IPS-11a (cell line): ENCODE data around the gene COL4A2.

Experiments
- H3K4me3 ChIP-seq: one replicate; pipeline ENCODE4 v1.5.1; 2013; ENCODE audit warnings: low read depth, low read length, control low read depth

The COL4A2 gene

DNA sequence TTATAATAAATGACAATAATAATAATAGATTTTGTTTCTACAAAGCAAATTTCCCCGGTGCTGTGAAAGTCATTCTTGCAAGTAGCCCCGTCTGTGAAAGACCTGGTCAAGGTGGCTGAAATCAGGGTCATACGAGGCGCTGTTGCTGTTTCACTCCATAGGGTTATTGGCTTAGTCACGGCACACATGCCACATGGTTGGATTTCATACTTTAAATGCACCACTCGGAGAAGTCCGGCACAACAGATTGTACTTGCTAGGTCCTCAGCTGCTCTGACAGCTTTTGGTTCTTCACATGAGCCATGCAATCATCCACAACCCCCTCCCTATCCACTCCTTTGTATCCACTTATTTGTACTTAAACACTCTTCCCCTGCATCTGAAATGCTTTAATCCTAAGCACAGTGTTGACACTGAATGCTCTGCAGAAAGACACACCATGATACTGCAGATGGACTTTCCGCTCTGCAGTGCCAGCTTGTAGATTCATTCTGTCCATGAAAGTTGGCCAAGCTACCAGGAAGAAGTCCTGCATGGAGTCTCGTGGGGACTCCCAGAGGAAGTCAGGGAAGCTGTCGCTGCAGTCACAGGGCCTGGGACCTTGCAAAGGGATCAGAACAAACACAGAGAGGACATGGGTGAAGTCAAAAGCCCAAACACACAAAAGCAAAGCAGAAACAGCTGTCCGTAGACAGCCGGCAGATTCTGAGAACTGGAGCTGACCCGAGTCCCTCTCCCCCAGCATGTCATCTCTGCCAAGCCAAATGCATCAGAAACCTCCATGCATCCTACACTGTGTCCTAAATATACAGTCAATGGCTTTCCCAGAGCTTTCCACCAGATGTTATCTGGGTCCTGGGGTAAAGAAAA, 124.6 kb downstream of the COL4A2 start:
- H3K4me3 ChIP-seq: no peak overlapping the region

DNA sequence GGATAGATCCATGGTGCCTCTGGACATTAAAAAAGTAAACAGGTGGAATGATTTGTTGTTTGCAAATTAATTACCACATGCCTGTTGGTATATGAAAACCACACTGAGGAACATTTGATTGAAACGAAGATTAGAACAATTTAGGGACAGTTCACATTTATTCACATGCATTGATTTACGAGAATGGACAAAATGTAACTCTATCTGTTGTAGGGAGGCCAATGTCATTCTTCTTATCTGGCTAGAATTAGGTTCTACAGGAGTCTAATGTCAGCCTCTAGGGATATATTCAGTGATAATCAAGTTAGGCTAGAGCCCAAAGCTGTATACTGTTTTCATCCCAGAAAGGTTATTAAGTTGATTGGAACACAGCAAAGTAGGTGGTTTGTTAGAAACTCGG, 125.4 kb downstream of the COL4A2 start:
- no peak overlapping the region for H3K4me3 ChIP-seq

DNA sequence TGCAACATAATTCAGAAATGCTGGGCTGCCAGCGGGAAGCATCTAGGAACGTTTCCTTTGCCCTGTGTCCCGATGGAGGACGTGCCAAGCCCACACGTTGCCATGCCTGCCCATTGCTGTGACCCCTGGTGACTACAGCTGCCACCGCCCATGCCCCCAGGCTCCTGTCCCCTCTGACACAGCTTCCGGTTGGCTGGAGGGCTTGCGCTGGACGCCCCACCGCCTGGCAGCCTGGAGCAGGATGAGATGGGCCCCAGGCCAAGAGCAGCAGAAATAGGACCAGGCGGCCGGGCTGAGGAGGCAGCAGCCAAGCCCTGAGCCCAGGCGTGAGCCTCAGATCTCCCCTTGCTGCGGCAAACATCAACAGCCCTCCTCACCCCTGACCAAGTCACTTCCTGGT, 125.9 kb downstream of the COL4A2 start:
- no peak overlapping the region for H3K4me3 ChIP-seq

DNA sequence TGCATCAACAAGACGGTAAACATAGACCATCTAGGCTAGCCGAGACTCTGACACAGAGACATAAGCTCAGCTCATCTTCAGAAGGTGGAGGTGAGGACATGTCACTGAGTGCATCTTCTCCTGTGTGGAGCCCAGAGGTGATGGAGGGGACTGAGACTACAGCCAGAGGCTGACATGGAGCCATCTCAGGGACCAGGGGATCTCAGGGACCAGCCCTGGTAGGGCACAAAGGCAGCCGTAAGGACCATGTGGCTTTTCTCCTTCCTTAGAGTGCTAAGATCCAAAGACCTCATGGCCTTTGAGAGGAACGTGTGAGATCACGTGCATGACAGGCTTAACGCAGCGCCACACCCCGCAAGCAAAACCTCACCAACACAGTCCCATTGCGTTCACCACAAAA, 127.5 kb downstream of the COL4A2 start:
- no peak overlapping the region for H3K4me3 ChIP-seq

DNA sequence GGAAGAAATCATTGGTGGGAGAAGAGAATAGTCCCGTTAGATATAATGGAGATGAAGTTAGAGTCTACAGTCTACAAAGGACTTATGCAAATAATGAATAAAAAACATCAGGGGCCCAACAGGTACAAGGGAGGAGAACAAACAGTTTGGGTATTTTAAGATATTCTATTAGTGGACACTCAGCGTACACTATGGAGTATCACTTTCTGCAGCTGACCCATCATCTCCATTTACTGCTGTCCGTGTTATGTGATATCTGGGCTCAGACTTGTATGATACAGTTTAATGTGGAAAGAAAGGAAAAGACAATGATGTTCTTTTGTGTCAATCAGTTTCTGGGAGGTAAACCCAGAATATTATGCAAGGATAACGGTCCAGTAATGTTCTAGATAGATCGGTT, 128.2 kb downstream of the COL4A2 start:
- no peak overlapping the region for H3K4me3 ChIP-seq

DNA sequence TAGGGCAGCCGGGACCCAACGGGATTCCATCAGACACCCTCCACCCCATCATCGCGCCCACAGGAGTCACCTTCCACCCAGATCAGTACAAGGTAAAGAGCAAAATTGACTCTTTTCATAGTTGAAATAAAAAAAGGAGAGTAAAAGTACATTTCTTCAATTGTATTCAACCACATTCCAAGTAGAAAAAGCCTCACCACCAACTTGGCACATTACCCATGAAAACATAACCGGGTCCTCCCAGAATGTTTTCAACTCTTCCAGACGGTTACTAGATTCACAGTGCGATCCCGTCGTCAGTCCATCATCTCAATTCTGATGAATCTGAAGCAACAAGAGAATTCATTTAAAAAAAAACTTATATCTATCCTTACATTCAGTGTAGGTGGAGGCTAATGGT, 129.2 kb downstream of the COL4A2 start:
- no peak overlapping the region for H3K4me3 ChIP-seq

DNA sequence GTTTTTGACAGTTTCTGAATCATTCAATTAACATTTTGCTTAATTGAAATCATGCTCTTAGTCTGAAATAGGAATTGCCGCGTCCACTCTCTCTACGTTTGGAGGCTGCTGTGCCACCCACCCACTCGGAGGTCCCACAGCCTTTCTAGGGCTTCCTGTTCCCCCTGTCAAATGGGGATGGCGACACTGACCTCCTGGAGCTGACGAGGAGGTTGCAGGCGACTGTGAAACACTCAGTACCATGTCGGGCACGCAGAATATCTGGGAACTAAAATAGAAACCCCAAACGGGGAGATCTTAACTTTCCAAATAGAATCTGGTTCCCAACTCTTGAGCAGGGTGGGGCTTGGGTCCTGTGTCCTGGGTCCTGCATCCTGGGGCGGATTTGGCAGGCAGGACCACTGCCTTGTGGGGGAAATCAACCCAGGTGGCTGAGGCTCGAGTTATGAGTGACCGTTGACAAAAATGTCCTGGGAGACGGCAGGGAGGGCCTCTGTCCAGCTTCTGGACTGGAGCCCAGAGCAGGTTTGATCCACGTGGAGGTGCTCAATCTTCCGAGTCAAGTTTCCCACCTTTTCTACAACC, 129.8 kb downstream of the COL4A2 start:
- H3K4me3 ChIP-seq: no peak overlapping the region

DNA sequence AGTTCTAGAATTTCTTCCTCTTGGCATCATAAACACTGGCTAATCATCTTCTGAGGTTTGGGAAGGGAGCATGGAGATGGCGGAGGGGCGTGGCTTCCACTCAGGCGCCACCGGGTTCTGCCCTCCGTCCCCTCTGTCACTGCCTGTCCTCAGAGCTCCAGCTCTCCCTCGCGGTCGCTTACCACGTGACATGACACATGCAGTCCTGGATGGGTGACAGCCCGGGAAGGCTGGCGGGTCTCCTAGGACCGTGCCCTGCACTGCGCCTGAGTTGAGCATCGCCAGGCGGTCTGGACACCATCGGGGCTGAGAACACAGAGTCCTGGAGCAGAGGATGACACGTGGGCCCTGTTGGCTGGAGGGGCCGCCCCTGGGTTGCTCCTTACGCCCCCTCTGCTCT, 131.1 kb downstream of the COL4A2 start:
- H3K4me3 ChIP-seq: no peak overlapping the region

DNA sequence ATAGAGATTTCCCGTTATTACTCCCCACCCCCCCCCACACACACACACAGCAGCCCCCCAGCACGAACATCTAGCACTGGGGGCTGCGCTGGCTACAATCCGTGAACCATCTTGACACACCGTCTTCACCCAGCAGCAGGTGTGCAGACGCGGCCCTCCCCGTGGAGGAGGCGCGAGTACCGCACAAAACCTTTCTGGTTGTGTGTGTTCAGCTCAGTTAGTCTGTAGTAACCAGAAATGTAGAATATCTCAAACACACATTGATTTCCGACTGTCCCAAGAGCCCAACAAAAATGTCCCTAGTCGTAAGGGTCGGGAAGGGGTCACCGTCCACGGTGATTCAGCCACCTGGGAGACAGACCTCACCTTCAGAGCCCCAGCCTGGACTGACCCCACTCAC, 131.7 kb downstream of the COL4A2 start:
- no peak overlapping the region for H3K4me3 ChIP-seq

DNA sequence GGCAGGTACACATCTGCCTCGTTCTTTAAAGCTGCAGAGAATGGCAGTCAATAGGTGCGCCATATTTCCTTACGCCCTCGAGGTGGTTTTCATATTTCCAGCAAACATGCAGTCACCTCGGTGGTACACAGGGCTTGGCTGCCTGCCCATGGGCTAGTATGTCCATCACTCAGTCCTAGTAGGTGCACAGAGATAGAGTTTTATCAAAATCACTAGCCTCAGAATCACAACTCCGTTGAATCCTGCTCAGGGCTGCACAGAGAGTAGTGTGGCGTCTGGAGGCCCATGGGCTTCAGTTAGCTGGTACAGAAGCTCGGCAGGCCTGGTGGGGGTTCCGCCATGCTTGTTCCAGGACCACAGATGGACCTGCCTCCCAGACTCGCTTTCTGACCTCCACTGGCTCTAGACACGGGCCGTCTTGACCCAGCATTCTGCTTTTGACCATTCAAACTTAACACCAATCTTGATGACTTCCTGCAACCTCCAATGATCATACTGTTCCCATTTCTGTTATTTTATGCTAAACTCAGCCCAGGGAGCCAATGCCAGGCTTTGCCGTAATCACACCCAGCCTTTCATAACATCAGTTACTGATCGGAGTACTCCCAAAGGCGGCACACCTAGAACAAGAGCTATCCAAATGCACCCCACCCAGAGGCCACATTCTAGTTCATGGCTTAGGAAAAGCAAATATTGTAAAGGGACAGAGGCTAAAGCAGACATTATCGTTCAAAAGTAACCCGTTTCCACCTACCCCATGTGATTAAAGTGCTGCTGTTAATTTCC, 134.1 kb downstream of the COL4A2 start:
- H3K4me3 ChIP-seq: no peak overlapping the region

DNA sequence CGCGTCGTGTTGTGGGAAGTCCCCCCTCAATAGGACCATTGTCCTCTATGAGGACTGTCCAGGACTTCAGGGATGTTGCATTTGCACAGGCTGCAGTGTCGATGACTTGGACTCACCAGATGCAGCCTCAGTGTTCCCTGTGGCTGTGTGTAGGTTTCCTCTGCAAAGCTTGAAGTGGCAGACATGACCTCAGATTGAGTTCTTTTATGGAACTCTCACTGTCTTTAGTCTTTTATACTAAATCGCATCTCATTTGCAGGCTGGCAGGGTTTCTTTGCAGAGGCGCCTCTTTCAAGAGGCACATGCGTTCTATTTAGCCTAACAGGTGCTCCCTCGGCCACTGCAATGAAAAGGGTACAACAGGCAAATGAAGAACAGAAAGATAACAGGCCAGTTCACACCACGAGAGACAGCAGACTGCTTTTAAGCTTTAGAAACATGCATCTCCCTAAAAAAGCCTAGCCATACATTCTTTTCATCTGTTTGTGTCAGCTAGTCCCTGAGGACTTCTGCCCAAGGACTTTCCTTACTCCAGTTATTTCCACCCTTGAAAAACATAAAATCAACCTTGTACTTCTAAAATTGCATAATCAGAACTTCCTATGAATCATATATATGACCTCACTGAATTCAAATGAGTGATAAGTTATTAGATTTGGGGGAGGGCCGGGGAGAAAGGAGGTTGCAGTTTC, 136.0 kb downstream of the COL4A2 start:
- H3K4me3 ChIP-seq: no peak overlapping the region

DNA sequence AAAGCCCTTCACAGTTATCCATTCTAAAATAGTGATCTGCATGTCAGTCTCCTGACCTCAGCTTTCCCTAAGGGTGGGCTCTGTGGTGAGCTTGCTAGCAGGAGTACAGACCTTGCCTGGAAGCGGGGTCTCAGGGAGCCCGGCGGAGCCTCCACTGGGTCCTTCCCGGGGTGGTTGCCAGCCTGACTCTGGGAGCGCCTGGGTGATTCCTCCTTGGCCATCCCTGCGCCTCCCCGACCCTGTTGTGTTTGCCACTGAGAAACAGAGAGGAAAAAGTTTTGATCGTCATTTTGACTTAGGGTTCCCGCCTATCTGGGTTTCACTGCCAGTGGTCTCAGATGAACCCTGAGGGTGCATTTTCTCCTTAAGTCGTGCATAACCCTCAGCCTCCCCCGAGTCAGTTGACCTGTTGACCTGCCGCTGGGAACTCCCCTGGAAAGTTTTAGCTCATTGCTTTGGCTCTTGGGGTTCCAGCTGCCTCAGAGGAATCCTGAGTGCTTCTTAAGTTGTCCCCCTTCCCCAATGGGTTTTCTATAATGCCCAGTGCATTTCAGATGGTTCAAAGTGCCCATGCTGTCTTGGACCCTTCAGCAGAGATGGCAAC, 136.6 kb downstream of the COL4A2 start:
- no peak overlapping the region for H3K4me3 ChIP-seq

DNA sequence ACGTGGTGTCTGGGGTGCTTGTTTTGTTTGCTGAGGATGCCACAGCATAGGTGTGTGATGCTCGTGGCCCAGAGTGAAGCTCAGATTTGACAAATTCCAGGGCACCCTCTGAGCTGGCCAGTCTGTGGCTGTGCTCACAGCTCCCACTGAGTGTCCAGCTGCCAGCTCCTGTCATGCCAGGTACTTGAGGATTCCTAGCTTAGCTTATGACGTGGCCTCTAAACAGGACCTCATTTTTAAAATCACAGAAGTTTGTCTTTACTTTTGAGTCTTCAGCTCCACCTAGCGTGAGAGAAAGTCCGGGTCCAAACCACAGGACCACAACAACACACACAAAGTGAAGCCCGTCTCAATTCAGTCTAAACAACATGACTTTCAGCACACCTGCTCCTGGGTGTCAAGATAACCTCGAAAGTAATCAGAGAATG, 137.2 kb downstream of the COL4A2 start:
- H3K4me3 ChIP-seq: no peak overlapping the region

DNA sequence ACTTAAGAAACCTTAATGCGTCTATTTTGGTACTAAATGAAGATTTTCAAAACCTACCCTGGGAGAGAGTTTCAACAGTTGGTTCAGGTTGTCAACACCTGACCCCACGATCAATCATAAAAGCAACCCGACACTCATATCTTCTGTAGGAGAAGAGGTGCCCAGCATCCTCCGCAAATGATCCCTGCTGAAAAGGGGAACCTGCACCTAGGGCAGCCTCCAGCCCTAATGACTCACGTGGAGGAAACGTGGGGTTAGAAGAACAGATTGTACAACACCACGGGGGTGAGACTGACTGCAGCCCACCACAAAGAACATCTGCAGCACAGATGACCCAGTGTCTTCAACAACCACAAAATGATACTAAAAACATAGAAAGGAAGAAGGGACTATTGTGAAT, 138.1 kb downstream of the COL4A2 start:
- H3K4me3 ChIP-seq: no peak overlapping the region

DNA sequence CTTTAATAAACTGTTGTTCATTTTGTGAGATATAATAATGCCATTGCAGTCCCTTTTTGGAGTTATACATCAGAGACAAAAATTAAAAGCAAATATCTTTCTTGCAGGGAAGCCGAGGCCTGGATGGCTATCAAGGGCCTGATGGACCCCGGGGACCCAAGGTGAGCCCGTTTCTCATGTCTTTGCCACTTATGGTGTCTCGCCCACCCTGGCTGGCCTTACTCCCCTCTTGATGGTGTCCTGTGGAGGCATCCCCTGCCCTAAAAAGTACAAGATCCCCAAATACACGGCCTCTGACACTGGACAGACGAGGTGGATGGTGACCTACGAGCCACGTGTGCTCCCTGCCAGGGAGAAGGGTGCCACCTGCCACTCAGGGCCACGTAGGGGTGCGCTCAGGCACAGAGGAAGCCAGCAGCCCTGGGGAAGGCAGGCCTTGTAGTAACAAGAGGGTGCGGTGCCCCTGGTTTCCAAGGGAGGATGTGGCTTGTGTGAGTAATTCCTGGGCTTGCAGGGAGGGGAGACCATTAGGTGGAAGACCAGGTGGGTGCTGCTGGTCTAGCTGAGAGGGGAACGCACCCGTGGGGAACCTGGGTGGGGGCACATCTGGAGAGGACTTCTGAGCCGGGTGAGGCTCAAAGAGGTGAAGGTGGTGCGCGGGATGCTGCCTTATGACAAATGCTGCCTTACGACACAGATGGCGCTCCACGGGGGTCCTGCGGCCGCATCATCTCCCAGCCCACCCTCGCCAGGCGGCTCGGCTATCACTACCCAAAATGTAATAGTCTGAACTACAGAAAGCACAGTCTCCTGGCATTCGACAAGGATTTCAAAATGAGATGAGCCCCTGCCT, 138.9 kb downstream of the COL4A2 start:
- no peak overlapping the region for H3K4me3 ChIP-seq

DNA sequence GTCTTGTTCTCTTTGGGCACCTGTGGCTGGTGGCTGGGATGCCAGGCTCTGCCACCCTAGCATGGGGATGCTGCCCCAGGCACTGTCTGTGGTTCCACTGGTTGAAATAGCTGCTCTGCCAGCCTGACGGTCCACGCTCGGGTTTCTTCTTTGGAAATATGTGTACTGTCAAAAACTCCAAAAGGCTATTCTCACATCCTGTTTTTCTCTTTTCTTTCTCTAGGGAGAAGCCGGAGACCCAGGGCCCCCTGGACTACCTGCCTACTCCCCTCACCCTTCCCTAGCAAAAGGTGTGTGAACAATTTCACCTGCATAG, 139.4 kb downstream of the COL4A2 start:
- no peak overlapping the region for H3K4me3 ChIP-seq

DNA sequence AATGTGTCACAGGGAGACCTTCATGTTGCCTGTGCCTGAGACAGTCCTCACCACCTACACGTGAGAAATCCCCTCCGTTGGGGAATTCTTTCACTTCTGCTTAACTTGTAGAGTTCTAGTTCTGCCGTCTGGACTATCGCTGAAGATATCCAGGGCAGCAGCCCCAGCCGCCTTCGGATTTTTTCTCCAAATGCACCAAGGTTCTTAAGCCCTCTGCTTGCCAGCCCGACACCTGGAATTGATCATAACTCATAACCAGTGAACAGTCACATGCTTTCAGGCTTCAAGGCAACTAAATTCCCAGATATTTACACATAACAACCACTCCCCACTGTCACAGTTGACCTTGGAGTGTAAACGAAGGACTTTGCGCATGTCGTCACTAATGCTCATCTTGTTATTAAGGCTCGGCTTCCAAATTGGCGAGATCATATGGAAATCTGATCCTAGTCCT, 140.0 kb downstream of the COL4A2 start:
- no peak overlapping the region for H3K4me3 ChIP-seq

DNA sequence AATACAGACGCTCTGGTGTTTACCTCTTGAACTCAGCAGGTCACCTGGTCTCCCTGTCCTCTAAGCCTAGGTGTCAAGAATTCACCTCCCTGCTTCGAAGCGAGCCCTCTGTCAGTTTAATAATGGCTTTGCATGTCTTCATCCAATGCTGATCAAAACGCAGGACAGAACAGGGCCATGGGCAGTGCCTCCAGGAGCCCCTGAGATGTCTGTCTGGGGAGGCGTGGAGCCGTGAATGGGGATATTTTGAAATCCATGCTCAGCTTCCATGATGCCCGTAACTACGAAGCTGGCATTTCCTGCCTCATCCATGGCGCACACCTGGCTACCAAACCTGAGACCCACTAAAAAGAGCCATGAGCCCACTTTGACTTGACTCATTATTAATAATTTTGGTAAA, 140.7 kb downstream of the COL4A2 start:
- no peak overlapping the region for H3K4me3 ChIP-seq

DNA sequence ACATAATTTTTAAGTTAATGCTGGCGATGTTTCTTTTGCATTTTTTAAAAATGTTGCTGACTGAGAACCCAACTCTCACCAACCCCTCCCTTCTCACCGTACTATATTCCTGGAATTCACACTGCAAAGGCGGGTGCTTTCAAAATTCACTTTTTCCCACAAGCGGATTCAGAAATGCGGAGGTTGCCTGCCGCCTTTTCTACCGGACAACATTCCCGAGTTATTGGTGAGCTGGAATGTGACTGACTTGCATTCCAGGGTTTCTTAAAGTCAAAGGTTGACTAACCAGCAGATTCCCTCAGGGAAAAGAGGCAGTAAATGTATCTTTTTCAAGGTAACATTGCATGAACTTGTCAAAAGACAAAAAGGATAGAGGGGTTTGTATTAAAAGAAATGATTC, 141.1 kb downstream of the COL4A2 start:
- no peak overlapping the region for H3K4me3 ChIP-seq

DNA sequence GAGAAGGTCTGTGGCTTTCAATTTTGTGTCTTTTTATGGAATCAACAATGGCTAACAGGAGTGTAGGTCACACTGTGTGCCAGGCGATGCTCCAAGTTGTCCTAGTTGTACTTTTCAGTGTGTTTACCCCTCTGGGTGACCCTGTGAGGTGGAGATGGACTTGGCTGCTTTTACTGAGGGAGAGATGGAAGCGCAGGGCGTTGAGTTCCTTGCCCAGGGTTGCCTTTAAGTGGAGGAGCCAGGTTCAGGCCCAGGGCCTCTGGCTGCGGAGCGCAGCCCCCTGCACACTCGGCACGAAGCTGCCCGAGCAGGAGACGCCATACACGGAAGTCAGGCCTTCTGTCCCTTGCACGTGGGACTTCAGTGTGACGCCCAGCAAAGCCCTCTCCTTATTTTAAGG, 141.6 kb downstream of the COL4A2 start:
- no peak overlapping the region for H3K4me3 ChIP-seq
